ENCODE measurements around the gene CENPVL1.
"Not testable (repeated sequence)": the region's sequence is repeated elsewhere in the genome, so short reads cannot be mapped to it uniquely, and the experiment has no call there.

Gene CENPVL1

DNA sequence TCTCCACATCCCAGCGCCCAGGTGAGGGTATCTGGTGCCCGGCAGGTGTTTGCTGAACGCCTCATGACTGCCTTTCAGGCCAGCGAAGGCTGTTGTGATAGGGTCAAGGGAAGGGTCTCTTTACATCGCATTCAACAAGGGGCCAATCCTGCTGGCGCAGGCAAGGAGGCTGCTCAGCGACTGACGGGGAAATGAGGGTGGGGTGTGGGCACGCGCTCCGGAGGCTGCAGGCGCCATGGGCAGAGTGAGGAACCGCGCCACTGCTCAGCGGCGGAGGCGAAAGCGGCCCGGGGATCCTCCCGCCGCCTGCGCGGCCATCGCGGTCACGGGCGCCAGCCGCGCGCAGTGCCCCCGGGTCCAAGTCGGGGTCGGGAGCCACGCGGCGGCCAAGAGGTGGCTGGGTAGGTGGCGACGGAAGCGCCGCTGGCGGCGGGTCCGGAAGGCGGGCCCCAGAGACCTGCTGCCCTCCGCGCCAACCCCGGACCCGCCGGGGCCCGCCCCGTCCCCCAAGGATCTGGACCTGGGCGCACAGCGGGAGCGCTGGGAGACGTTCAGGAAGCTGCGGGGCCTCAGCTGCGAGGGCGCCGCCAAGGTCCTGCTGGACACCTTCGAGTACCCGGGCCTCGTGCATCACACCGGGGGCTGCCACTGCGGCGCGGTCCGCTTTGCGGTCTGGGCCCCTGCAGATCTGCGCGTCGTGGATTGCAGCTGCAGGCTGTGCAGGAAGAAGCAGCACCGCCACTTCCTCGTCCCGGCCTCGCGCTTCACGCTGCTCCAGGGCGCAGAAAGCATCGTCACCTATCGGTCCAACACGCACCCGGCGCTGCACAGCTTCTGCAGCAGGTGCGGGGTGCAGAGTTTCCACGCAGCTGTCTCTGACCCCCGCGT, at the start of gene CENPVL1:
Gene CENPVL1 (plus strand): TSS at position 236 of the 888 bp plus-strand sequence. CDS start 0 bp downstream, at position 236.
- not testable (repeated sequence) for DNase-seq

DNA sequence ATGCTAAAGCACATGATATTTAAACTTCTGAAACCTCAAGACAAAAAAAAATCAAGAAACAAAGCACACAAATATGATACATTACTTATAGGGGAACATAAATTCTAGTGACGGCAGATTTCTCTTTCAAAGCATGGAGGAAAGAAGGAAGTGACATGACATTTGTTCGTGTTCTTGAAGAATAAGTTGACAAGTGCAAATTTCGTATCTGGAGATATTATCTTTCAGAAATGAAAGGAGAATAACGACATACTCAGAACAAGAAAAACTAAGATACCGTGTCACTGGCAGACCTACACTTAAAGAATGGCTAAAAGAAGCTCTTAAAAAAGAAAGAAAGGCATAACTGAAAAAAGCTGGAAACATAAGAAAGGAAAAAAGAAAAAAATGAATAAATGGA, 44.3 kb upstream of the CENPVL1 start:
- no peak for DNase-seq

DNA sequence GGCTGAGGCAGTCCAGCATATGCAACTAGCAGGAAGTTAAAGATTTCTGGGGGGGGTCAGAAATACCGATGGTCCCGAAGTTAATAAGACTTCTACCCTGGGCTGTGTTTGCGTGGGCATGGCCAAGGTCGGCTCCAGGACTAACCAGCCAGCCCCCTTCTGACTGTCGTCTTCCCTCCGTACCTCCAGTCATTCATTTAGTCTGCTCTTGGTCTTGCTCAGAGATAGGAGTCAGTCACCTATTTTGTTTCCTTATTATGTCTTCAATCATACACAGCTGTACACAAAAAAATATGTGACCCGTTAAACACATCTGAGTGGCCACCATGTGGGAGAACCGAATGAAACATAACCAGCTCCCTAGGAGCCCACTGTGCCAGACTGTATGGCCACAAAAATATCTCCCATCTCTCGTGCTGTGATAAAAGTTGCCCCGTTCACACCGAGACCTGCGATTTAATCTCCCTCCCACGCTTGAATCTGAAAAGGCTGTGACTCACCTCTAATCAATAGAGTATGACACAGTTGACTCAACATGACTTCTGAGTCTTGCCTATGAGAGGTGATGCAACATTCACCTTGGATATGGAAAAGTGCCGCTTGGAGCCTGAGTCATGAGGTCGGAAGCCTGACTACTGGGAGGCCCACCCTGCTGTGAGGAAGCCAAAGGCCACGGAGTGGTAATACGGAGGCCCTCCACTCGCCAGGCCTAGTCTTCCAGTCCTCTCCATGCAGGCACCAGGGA, 30.5 kb upstream of the CENPVL1 start:
- DNase-seq = not testable (repeated sequence)

DNA sequence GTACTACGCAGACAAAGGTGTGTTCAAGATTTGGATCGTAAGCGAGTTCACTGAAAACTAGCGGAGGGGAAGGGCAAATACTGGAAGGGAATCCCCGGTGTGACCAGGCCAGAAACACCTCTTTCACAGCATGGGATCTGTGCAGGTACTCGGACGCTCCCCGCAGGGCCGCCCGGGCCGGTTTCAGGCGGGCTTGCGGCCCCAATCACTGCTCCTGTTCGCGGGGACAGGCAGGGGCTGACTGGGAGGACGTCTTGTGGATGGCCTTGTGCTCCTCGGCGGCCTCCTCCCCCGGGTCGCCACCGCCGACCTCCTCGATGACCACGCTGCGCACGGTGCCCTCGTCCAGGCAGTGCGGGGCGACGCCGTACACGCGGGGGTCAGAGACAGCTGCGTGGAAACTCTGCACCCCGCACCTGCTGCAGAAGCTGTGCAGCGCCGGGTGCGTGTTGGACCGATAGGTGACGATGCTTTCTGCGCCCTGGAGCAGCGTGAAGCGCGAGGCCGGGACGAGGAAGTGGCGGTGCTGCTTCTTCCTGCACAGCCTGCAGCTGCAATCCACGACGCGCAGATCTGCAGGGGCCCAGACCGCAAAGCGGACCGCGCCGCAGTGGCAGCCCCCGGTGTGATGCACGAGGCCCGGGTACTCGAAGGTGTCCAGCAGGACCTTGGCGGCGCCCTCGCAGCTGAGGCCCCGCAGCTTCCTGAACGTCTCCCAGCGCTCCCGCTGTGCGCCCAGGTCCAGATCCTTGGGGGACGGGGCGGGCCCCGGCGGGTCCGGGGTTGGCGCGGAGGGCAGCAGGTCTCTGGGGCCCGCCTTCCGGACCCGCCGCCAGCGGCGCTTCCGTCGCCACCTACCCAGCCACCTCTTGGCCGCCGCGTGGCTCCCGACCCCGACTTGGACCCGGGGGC, 28.2 kb upstream of the CENPVL1 start:
- DNase-seq = not testable (repeated sequence)

DNA sequence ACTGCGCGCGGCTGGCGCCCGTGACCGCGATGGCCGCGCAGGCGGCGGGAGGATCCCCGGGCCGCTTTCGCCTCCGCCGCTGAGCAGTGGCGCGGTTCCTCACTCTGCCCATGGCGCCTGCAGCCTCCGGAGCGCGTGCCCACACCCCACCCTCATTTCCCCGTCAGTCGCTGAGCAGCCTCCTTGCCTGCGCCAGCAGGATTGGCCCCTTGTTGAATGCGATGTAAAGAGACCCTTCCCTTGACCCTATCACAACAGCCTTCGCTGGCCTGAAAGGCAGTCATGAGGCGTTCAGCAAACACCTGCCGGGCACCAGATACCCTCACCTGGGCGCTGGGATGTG, 27.6 kb upstream of the CENPVL1 start, which contains the start of gene CENPVL2:
Gene CENPVL2 (minus strand): TSS at position 112 of the 343 bp plus-strand sequence. CDS start 0 bp downstream, at position 112.
- not testable (repeated sequence) for DNase-seq

DNA sequence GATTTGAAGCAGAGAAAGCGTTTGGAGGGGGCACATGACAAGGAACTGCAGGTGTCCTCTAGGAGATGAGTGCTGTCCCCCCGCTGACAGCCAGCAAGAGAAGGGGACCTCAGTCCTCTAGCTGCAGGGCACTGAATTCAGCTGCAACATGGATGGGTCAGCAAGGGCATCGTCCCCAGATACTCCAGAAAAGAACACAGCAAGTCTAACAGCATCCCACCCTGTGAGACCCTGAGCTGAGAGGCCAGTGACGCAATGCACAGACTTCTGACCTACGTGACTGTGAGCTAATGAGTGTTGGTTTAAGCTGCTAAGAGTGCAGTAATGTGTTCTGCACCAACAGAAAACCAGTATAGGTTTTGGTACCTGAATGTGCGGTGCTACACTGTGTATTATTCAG, 16.1 kb upstream of the CENPVL1 start:
- no peak for DNase-seq

DNA sequence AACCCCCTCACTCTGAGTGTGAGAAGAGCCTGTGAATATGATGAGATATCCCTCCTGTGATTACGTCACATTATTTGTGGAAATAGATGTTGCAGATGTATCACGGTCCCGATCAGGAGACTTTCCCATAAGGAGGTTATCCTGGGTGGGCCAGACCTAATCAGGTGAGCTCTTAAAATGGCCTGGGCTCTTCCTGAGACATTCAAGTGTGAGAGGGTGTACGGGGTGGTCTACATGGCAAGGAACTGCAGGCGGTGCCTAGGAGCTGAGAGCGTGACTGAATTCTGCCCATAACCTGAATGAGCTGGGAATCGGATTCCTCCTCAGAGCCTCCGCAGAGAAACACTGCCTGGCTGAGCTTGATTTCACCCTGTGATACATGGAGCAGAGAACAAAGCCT, 12.9 kb upstream of the CENPVL1 start:
- no peak for DNase-seq

DNA sequence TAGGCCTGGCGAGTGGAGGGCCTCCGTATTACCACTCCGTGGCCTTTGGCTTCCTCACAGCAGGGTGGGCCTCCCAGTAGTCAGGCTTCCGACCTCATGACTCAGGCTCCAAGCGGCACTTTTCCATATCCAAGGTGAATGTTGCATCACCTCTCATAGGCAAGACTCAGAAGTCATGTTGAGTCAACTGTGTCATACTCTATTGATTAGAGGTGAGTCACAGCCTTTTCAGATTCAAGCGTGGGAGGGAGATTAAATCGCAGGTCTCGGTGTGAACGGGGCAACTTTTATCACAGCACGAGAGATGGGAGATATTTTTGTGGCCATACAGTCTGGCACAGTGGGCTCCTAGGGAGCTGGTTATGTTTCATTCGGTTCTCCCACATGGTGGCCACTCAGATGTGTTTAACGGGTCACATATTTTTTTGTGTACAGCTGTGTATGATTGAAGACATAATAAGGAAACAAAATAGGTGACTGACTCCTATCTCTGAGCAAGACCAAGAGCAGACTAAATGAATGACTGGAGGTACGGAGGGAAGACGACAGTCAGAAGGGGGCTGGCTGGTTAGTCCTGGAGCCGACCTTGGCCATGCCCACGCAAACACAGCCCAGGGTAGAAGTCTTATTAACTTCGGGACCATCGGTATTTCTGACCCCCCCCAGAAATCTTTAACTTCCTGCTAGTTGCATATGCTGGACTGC, 2.8 kb downstream of the CENPVL1 start:
- not testable (repeated sequence) for DNase-seq

DNA sequence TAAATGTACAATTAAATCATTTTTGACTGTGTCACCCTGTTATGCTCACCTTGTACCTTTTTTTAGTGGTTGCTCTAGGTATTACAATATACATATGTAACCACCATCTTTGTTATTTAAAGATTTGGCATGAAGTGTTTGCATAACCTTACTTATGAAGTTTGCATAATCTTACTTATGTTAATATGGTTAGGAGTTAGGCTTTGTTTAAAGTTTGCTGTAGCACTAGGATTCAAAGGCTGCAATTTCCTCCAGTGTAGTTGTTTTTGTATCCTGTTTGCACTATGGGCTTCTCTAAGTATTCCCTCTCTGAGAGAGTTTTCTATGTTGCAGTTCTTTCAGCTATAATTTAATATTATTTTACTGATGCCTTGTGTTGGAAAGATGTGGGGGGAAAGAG, 17.9 kb downstream of the CENPVL1 start:
- no peak for DNase-seq

DNA sequence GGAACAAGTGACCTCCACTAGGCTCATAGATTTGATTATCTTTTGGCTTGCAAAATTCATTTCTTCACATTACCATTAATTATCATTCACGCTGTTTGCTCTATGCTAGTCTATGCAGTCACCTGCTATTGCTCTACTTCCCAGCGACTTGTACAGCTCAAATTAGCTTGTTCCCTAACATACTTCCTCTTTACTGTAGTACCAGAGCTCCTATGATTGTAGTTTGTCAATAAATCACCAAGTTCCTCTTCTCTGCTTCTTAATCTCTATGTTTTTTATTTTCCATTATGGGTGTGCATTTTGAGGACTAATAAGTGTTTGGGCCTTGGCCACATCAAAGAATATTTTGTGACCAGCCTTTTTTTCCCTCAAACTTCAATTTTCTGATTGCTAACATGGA, 26.8 kb downstream of the CENPVL1 start:
- DNase-seq = no peak

DNA sequence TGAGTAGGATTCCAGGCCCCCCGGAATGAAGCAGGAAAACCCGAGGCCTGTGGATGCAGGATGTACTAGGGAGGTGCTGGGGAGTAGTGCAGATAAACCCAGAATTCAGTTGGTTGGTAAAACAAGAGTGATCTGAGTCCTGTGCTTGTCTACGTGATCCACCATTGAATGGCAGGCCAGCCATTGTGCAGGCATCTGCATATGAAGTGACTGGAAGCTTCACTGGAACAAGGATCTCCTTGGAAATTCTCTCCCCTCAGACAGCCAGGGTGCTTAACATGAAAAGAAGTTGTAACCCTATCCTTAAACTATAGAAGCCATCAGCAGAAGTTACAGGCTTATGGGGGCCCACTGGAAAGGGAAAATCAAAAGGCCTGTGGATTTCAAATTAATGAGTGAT, 32.3 kb downstream of the CENPVL1 start:
- DNase-seq = no peak

DNA sequence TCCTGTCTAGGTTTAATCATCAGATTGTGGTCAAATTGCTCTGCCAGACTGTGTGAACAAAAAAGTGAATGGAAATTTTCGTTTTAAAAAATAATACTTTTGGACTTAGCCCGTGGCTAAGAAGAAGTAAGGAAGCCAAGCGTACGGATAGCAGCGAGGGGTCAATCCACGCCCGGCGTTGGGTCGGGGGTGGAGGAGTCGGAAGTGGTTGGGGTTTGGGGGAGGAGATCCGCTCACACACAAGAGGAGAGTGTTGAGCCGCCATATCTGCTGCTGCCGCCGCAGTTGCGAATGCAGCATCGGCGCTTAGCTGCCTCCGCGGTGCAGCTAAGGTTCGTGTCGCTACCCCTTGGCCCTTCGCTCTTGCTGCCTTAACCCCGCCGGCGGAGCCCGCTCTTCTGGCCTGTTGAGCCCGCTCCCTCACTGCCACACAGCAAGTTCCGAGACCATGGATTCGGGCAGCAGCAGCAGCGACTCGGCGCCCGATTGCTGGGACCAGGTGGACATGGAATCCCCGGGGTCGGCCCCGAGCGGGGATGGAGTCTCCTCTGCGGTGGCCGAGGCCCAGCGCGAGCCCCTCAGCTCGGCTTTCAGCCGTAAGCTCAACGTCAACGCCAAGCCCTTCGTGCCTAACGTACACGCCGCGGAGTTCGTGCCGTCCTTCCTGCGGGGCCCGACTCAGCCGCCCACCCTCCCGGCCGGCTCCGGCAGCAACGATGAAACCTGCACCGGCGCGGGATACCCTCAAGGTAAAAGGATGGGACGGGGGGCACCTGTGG, 33.1 kb downstream of the CENPVL1 start, which contains the start of gene GSPT2:
Gene GSPT2 (plus strand): TSS at position 264 of the 779 bp plus-strand sequence. CDS start 185 bp downstream, at position 449.
- DNase-seq = peak; percentile 58

DNA sequence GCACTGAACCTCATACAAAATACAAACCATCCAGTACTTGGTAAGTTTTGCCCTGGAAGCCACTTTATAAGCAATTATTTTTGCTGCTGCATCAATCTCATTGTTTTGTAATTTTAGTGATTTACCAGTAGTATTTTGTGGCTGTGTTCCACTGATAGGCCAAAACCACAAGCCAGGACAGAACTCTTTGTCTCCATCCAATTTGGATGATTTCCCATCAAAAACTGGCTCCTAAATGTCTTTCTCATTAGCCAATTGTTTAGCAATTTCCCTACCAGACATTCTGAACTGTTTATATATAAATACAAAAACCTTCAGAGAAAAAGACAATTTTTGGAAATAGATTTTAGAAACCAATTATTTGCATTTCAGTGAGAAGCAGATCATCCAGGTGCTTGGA, 37.4 kb downstream of the CENPVL1 start:
- DNase-seq = no peak

DNA sequence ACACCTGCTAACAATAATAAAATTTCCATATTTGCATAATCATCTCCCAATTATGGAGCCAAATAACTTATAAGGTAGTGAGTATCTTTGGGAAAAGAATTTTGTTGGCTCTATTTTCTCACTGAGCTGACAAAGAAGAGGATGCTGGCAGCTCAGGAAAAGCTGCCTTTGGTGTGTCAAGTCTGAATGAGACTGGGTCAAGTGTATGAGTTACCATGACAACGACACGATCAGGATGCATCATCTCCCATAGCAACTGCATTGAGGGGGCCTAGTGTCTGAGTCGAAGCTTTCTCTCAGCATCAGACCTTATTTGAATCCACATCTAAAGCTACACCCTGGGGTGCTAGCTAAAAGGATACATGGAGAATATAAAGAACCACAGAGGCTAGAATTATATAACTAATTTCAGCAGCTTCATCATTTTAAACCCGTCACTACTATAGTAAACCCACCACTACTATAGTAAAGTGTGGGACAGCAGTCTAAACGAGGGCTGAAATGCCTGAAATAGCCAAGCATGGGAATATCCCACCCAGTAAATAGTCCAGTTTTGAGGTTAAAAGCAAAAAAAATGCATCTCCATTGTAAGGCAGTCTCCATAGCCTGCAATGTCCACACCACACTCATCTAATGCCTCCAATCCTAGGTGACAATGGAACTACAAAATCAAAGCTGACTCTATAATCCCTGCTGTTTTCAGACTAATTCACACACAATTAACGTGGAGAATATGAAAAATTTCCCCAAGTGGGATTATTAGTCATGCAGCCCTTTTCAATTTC, 48.9 kb downstream of the CENPVL1 start:
- no peak for DNase-seq

DNA sequence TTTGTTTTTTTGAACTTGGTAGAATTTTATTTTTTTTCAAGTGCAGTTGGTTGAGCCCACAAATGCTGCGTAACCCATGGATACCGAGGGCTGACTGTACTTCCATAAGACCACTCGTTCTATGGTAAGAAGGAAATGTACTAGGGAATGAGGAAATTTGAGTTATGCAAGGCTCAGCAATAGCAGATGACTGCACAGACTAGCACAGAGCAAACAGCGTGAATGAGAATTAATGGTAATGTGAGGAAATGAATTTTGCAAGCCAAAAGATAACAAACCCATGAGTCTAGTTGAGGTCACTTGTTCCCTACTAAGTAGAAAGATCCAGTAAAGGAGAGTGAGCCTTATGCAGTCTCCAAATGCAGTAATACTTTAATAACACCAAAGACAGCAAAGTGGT, 50.3 kb downstream of the CENPVL1 start:
- no peak for DNase-seq
